H9 (cell line): Measurements from ENCODE around the gene EIF5A. TPM values are rescaled to one million over a fixed set of nuclear protein-coding genes. Genes with fewer than 3 reads are reported as not detected.

Experiments used
- DNase-seq: peaks from one replicate; pipeline ENCODE4 v3.0.0-alpha.2; 2017
- H2AFZ ChIP-seq: one replicate; pipeline ENCODE4 v1.6.1; 2013; ENCODE audit warnings: mild to moderate bottlenecking, low read length, control low read depth, moderate library complexity
- H2AK5ac ChIP-seq: 2 replicates; pipeline ENCODE4 v1.6.1; 2013; ENCODE audit warnings: low read length, control low read depth, mixed read lengths; ENCODE audit not compliant: insufficient read length
- H2BK120ac ChIP-seq: one replicate; pipeline ENCODE4 v1.6.1; 2013; ENCODE audit warnings: low read depth, mild to moderate bottlenecking, low read length, control low read depth, inconsistent platforms; ENCODE audit not compliant: poor library complexity, severe bottlenecking
- H2BK12ac ChIP-seq: 2 replicates; pipeline ENCODE4 v1.6.1; 2013; ENCODE audit warnings: low read length, control low read depth, mixed read lengths, low read depth; ENCODE audit not compliant: insufficient read length
- H2BK15ac ChIP-seq: 2 replicates; pipeline ENCODE4 v1.6.1; 2013; ENCODE audit warnings: low read depth, low read length, control low read depth
- H2BK20ac ChIP-seq: one replicate; pipeline ENCODE4 v1.6.1; 2013; ENCODE audit warnings: low read depth, mild to moderate bottlenecking, low read length, control low read depth, inconsistent platforms; ENCODE audit not compliant: poor library complexity, severe bottlenecking
- H2BK5ac ChIP-seq: 2 replicates; pipeline ENCODE4 v1.6.1; 2013; ENCODE audit warnings: low read length, control low read depth, mixed read lengths; ENCODE audit not compliant: insufficient read length
- H3K14ac ChIP-seq: 2 replicates; pipeline ENCODE4 v1.6.1; 2013; ENCODE audit warnings: low read length, control low read depth; ENCODE audit not compliant: insufficient read depth
- H3K18ac ChIP-seq: 2 replicates; pipeline ENCODE4 v1.6.1; 2013; ENCODE audit warnings: low read depth, mild to moderate bottlenecking, mixed read lengths, low read length, control low read depth; ENCODE audit not compliant: insufficient read length
- H3K23ac ChIP-seq: 2 replicates; pipeline ENCODE4 v1.6.1; 2013; ENCODE audit warnings: low read length, control low read depth, mixed read lengths, low read depth; ENCODE audit not compliant: insufficient read length
- H3K23me2 ChIP-seq: 2 replicates; pipeline ENCODE4 v1.6.1; 2013; ENCODE audit warnings: low read depth, mild to moderate bottlenecking, mixed read lengths, low read length, control low read depth; ENCODE audit not compliant: insufficient read length, poor library complexity, severe bottlenecking
- H3K27ac ChIP-seq: 2 replicates; pipeline ENCODE4 v1.5.1; 2013; ENCODE audit warnings: low read length, control low read depth, mixed read lengths, low read depth; ENCODE audit not compliant: insufficient read length
- H3K27me3 ChIP-seq: 2 replicates; pipeline ENCODE4 v1.6.1; 2013; ENCODE audit warnings: low read length, control low read depth, inconsistent platforms; ENCODE audit not compliant: insufficient read depth
- H3K4ac ChIP-seq: 2 replicates; pipeline ENCODE4 v1.6.1; 2013; ENCODE audit warnings: low read depth, mild to moderate bottlenecking, control low read depth, inconsistent platforms, low read length, moderate library complexity
- H3K4me1 ChIP-seq: 2 replicates; pipeline ENCODE4 v1.6.1; 2013; ENCODE audit warnings: low read length, control low read depth, inconsistent platforms; ENCODE audit not compliant: insufficient read depth
- H3K4me2 ChIP-seq: 2 replicates; pipeline ENCODE4 v1.6.1; 2013; ENCODE audit warnings: low read length, control low read depth, mixed read lengths; ENCODE audit not compliant: insufficient read length, insufficient read depth
- H3K56ac ChIP-seq: 2 replicates; pipeline ENCODE4 v1.6.1; 2013; ENCODE audit warnings: low read depth, mild to moderate bottlenecking, mixed read lengths, low read length, control low read depth; ENCODE audit not compliant: insufficient read length
- H3K79me1 ChIP-seq: 2 replicates; pipeline ENCODE4 v1.6.1; 2013; ENCODE audit warnings: low read depth, mild to moderate bottlenecking, moderate library complexity, low read length, control low read depth, inconsistent platforms; ENCODE audit not compliant: insufficient read depth, poor library complexity, severe bottlenecking
- H3K79me2 ChIP-seq: 2 replicates; pipeline ENCODE4 v1.6.1; 2013; ENCODE audit warnings: low read length, control low read depth, inconsistent platforms; ENCODE audit not compliant: insufficient read depth
- H3K9ac ChIP-seq: 2 replicates; pipeline ENCODE4 v1.6.1; 2013; ENCODE audit warnings: low read length, control low read depth, mixed read lengths; ENCODE audit not compliant: insufficient read length; ENCODE audit errors: extremely low read depth
- H3K9me3 ChIP-seq: one replicate; pipeline ENCODE4 v1.6.1; 2013; ENCODE audit warnings: low read depth, low read length, inconsistent platforms; ENCODE audit not compliant: control insufficient read depth
- H3T11ph ChIP-seq: one replicate; pipeline ENCODE4 v1.6.1; 2013; ENCODE audit warnings: mild to moderate bottlenecking, low read length, control low read depth, inconsistent platforms
- H4K20me1 ChIP-seq: one replicate; pipeline ENCODE4 v1.6.1; 2013; ENCODE audit not compliant: control insufficient read depth, insufficient read length, insufficient read depth
- H4K5ac ChIP-seq: 2 replicates; pipeline ENCODE4 v1.6.1; 2013; ENCODE audit warnings: low read depth, mild to moderate bottlenecking, mixed read lengths, low read length, control low read depth; ENCODE audit not compliant: insufficient read length
- H4K8ac ChIP-seq: replicated peaks from 2 replicates; pipeline ENCODE4 v1.6.1; 2013; ENCODE audit warnings: low read length, control low read depth, mixed read lengths, low read depth; ENCODE audit not compliant: insufficient read length
- H4K91ac ChIP-seq: 2 replicates; pipeline ENCODE4 v1.6.1; 2013; ENCODE audit warnings: low read depth, mild to moderate bottlenecking, moderate library complexity, mixed read lengths, low read length, control low read depth; ENCODE audit not compliant: insufficient read length
- H3K27ac Mint-ChIP-seq, 3 experiments: 2 replicates in 2 of 3; 3 replicates in 1 of 3; pipeline ENCODE4 v1.8.0; 2020 to 2021; ENCODE audit warnings: mixed read lengths in 3 of 3, mild to moderate bottlenecking in 1 of 3, moderate library complexity in 1 of 3
- H3K27me3 Mint-ChIP-seq: 2 replicates; pipeline ENCODE4 v1.8.0; 2021; ENCODE audit warnings: low read depth, mild to moderate bottlenecking, moderate library complexity, mixed read lengths
- H3K36me3 Mint-ChIP-seq, 3 experiments: 2 replicates in 2 of 3; 3 replicates in 1 of 3; pipeline ENCODE4 v1.8.0; 2020 to 2021; ENCODE audit warnings: low read depth in 3 of 3, mixed read lengths in 3 of 3; ENCODE audit not compliant: insufficient read depth in 1 of 3
- H3K4me1 Mint-ChIP-seq, 2 experiments: 2 replicates each; pipeline ENCODE4 v1.8.0; 2020; ENCODE audit warnings: mixed read lengths in 2 of 2
- H3K4me3 Mint-ChIP-seq, 2 experiments: 2 replicates in 1 of 2; 3 replicates in 1 of 2; pipeline ENCODE4 v1.8.0; 2020 to 2021; ENCODE audit warnings: mild to moderate bottlenecking in 2 of 2, mixed read lengths in 2 of 2, moderate library complexity in 1 of 2
- H3K9me3 Mint-ChIP-seq, 2 experiments: 2 replicates in 1 of 2; 3 replicates in 1 of 2; pipeline ENCODE4 v1.8.0; 2020; ENCODE audit warnings: mild to moderate bottlenecking in 2 of 2, mixed read lengths in 2 of 2, moderate library complexity in 1 of 2
- WGBS: extraction: QIAGEN DNeasy Blood & Tissue Kit; methylation state at CpG from one replicate; pipeline ENCODE4 v1.1.7; 2013; ENCODE audit warnings: missing lambda C conversion rate, low lambda C conversion rate, mixed read lengths; ENCODE audit not compliant: insufficient read length; ENCODE audit errors: extremely low coverage; 5-methylcytosine and 5-hydroxymethylcytosine counted together
- total RNA-seq: library from RNA; stranded (reverse); gene quantifications from 2 replicates; pipeline ENCODE4 v1.2.1, GENCODE V29; 2021
- TF ChIP-seq, protein P1 (sequence below): fragments of 200-600 bp; sonication (generic); conservative IDR thresholded peaks from 3 replicates; pipeline ENCODE4 v1.8.0; 2021; ENCODE audit warnings: antibody characterized with exemption, mild to moderate bottlenecking

The EIF5A gene
- total RNA-seq, 1 experiment from 2014 or later = 978 TPM

- Histone ChIP-seq H3K23me2 (peaks cover 4% of the 10 kb centered on the region), H2BK120ac (no peak overlapping the region), H3T11ph (no peak overlapping the region), H4K5ac (no peak overlapping the region), H3K9me3 (no peaks in the 10 kb centered on the region), H4K91ac (no peak overlapping the region), H3K9ac (no peak overlapping the region), H4K20me1 (no peaks in the 10 kb centered on the region), H3K4me1 (peaks cover 2% of the 10 kb centered on the region; the same call in 1 of the 2 replicates), H3K27ac (no peak overlapping the region), H3K18ac (no peak overlapping the region), H3K79me2 (no peaks in the 10 kb centered on the region), H3K27me3 (peaks cover 2% of the 10 kb centered on the region), H3K56ac (no peak overlapping the region), H3K23ac (no peak overlapping the region), H3K14ac (no peak overlapping the region), H2BK12ac (no peak overlapping the region), H2BK5ac (no peak overlapping the region), H3K4me2 (no peak overlapping the region), H4K8ac (no peak overlapping the region), H2AK5ac (no peak overlapping the region), H2BK20ac (no peak overlapping the region), H3K4ac (no peak overlapping the region), H3K79me1 (no peaks in the 10 kb centered on the region), H2AFZ (no peak overlapping the region), H2BK15ac (no peak overlapping the region)
- no CpG with 5 or more reads among the region's 19 CpGs for WGBS
- Mint-ChIP-seq H3K27me3 (peaks cover 33% of the 10 kb centered on the region), H3K4me1 (peaks cover 11 to 20% of the 10 kb centered on the region in 2 experiments), H3K4me3 (peak overlapping the region in 1 of 2 experiments; percentile 50; a peak in 1 of 5 replicates), H3K36me3 (peaks cover 3 to 22% (median 11%) of the 10 kb centered on the region in 3 experiments; a peak in 5 of 7 replicates), H3K27ac (no peak overlapping the region), H3K9me3 (no peaks in the 10 kb centered on the region; a peak in 1 of 5 replicates)
- no peak for DNase-seq
- TF ChIP-seq, protein P1, sequence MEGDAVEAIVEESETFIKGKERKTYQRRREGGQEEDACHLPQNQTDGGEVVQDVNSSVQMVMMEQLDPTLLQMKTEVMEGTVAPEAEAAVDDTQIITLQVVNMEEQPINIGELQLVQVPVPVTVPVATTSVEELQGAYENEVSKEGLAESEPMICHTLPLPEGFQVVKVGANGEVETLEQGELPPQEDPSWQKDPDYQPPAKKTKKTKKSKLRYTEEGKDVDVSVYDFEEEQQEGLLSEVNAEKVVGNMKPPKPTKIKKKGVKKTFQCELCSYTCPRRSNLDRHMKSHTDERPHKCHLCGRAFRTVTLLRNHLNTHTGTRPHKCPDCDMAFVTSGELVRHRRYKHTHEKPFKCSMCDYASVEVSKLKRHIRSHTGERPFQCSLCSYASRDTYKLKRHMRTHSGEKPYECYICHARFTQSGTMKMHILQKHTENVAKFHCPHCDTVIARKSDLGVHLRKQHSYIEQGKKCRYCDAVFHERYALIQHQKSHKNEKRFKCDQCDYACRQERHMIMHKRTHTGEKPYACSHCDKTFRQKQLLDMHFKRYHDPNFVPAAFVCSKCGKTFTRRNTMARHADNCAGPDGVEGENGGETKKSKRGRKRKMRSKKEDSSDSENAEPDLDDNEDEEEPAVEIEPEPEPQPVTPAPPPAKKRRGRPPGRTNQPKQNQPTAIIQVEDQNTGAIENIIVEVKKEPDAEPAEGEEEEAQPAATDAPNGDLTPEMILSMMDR = no peak
These were observed 17.3 kb upstream of the EIF5A start for GRCh38 chr17:7290166-7290565.
